ENCODE results near the gene TMSB15B. TPM values are rescaled to one million over a fixed set of nuclear protein-coding genes. Genes with fewer than 3 reads are reported as not detected.

TMSB15B gene
- total RNA-seq, 1 experiment from 2014 or later: 8.3 TPM

- Mint-ChIP-seq H3K4me1 (peaks cover 3% of the 10 kb centered on the region; the same call in 1 of the 2 replicates), H3K9me3 (no peaks in the 10 kb centered on the region), H3K4me3 (no peak overlapping the region), H3K27ac (no peak overlapping the region), H3K36me3 (no peaks in the 10 kb centered on the region), H3K27me3 (ENCODE audit: low read depth) (no peaks in the 10 kb centered on the region; the same call in none of the 2 replicates)
- POLR2A ChIA-PET: no interaction called here
- DNase-seq (ENCODE audit: low spot score) (no peak), ATAC-seq (no peak)
- CTCF ChIA-PET: no interaction called here
- TF ChIP-seq HMGA2 (CRISPR knock-in tag; IDR thresholded peaks at IDR 0.05) (no peak), ZNF396 (CRISPR knock-in tag; IDR thresholded peaks at IDR 0.05; ENCODE audit: borderline replicate concordance) (no peak), ATF2 (CRISPR knock-in tag; IDR thresholded peaks at IDR 0.05; ENCODE audit: borderline replicate concordance, low read depth) (no peak), ZNF138 (CRISPR knock-in tag; conservative IDR thresholded peaks at IDR 0.05) (no peak), IRF1 (CRISPR knock-in tag; IDR thresholded peaks at IDR 0.05) (no peak), RORB (CRISPR knock-in tag; IDR thresholded peaks at IDR 0.05) (no peak), RELA (CRISPR knock-in tag; IDR thresholded peaks at IDR 0.05; ENCODE audit: borderline replicate concordance) (no peak), TEAD1 (CRISPR knock-in tag; IDR thresholded peaks at IDR 0.05) (no peak)
- TF ChIP-seq, protein P1, sequence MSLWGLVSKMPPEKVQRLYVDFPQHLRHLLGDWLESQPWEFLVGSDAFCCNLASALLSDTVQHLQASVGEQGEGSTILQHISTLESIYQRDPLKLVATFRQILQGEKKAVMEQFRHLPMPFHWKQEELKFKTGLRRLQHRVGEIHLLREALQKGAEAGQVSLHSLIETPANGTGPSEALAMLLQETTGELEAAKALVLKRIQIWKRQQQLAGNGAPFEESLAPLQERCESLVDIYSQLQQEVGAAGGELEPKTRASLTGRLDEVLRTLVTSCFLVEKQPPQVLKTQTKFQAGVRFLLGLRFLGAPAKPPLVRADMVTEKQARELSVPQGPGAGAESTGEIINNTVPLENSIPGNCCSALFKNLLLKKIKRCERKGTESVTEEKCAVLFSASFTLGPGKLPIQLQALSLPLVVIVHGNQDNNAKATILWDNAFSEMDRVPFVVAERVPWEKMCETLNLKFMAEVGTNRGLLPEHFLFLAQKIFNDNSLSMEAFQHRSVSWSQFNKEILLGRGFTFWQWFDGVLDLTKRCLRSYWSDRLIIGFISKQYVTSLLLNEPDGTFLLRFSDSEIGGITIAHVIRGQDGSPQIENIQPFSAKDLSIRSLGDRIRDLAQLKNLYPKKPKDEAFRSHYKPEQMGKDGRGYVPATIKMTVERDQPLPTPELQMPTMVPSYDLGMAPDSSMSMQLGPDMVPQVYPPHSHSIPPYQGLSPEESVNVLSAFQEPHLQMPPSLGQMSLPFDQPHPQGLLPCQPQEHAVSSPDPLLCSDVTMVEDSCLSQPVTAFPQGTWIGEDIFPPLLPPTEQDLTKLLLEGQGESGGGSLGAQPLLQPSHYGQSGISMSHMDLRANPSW (CRISPR knock-in tag; conservative IDR thresholded peaks at IDR 0.05; ENCODE audit: low read depth): no peak
- TF ChIP-seq, protein P2, sequence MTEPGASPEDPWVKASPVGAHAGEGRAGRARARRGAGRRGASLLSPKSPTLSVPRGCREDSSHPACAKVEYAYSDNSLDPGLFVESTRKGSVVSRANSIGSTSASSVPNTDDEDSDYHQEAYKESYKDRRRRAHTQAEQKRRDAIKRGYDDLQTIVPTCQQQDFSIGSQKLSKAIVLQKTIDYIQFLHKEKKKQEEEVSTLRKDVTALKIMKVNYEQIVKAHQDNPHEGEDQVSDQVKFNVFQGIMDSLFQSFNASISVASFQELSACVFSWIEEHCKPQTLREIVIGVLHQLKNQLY (CRISPR knock-in tag; IDR thresholded peaks at IDR 0.05): no peak
- TF ChIP-seq, protein P3, sequence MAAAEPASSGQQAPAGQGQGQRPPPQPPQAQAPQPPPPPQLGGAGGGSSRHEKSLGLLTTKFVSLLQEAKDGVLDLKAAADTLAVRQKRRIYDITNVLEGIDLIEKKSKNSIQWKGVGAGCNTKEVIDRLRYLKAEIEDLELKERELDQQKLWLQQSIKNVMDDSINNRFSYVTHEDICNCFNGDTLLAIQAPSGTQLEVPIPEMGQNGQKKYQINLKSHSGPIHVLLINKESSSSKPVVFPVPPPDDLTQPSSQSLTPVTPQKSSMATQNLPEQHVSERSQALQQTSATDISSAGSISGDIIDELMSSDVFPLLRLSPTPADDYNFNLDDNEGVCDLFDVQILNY (CRISPR knock-in tag; IDR thresholded peaks at IDR 0.05): no peak
- TF ChIP-seq, protein P4, sequence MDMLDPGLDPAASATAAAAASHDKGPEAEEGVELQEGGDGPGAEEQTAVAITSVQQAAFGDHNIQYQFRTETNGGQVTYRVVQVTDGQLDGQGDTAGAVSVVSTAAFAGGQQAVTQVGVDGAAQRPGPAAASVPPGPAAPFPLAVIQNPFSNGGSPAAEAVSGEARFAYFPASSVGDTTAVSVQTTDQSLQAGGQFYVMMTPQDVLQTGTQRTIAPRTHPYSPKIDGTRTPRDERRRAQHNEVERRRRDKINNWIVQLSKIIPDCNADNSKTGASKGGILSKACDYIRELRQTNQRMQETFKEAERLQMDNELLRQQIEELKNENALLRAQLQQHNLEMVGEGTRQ (CRISPR knock-in tag; IDR thresholded peaks at IDR 0.05): no peak
- TF ChIP-seq, protein P5, sequence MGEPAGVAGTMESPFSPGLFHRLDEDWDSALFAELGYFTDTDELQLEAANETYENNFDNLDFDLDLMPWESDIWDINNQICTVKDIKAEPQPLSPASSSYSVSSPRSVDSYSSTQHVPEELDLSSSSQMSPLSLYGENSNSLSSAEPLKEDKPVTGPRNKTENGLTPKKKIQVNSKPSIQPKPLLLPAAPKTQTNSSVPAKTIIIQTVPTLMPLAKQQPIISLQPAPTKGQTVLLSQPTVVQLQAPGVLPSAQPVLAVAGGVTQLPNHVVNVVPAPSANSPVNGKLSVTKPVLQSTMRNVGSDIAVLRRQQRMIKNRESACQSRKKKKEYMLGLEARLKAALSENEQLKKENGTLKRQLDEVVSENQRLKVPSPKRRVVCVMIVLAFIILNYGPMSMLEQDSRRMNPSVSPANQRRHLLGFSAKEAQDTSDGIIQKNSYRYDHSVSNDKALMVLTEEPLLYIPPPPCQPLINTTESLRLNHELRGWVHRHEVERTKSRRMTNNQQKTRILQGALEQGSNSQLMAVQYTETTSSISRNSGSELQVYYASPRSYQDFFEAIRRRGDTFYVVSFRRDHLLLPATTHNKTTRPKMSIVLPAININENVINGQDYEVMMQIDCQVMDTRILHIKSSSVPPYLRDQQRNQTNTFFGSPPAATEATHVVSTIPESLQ (CRISPR knock-in tag; IDR thresholded peaks at IDR 0.05): no peak
These were observed 36.8 kb downstream of the TMSB15B start for GRCh38 chrX:103999234-103999633.

DNA sequence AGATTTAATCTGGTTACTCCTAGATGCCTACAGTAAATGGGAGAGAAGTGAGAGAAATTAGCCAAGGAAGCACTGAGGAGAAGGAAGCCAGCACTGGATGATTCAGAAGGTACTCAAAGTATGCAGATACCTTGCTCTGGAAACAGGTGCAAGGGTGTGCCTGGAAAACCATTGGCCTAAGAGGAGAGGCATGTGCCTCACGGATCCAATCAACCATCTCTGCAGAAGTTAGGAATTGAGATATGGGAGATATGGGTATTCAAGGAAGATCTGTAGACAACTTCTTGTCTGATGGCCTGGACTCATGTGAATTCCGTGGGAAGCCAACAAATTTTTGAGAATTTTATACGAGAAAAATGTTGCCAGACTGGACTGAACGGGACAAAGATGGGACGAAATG lies 46.4 kb downstream of the TMSB15B start:
- Mint-ChIP-seq H3K36me3 (no peaks in the 10 kb centered on the region), H3K9me3 (no peaks in the 10 kb centered on the region), H3K27me3 (ENCODE audit: low read depth) (no peaks in the 10 kb centered on the region; the same call in 1 of the 2 replicates), H3K27ac (no peak overlapping the region), H3K4me1 (no peaks in the 10 kb centered on the region), H3K4me3 (no peak overlapping the region)
- ChIA-PET CTCF (no interaction called here), POLR2A (no interaction called here)
- DNase-seq (ENCODE audit: low spot score) (no peak), ATAC-seq (no peak)
- TF ChIP-seq ELF4 (CRISPR knock-in tag; IDR thresholded peaks at IDR 0.05; ENCODE audit: low read depth) (no peak), ZNF317 (CRISPR knock-in tag; IDR thresholded peaks at IDR 0.05; ENCODE audit: borderline replicate concordance, low read depth) (no peak), GRHL2 (CRISPR knock-in tag; IDR thresholded peaks at IDR 0.05; ENCODE audit: insufficient replicate concordance, severe bottlenecking) (no peak), ATF2 (CRISPR knock-in tag; IDR thresholded peaks at IDR 0.05; ENCODE audit: borderline replicate concordance, low read depth) (no peak), NFE2L1 (CRISPR knock-in tag; IDR thresholded peaks at IDR 0.05) (no peak), HMGA2 (CRISPR knock-in tag; IDR thresholded peaks at IDR 0.05) (no peak), ATF1 (CRISPR knock-in tag; IDR thresholded peaks at IDR 0.05) (no peak)
- TF ChIP-seq, protein P6, sequence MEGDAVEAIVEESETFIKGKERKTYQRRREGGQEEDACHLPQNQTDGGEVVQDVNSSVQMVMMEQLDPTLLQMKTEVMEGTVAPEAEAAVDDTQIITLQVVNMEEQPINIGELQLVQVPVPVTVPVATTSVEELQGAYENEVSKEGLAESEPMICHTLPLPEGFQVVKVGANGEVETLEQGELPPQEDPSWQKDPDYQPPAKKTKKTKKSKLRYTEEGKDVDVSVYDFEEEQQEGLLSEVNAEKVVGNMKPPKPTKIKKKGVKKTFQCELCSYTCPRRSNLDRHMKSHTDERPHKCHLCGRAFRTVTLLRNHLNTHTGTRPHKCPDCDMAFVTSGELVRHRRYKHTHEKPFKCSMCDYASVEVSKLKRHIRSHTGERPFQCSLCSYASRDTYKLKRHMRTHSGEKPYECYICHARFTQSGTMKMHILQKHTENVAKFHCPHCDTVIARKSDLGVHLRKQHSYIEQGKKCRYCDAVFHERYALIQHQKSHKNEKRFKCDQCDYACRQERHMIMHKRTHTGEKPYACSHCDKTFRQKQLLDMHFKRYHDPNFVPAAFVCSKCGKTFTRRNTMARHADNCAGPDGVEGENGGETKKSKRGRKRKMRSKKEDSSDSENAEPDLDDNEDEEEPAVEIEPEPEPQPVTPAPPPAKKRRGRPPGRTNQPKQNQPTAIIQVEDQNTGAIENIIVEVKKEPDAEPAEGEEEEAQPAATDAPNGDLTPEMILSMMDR (IDR thresholded peaks at IDR 0.05): no peak

All from WTC11 (cell line).